ENCODE measurements around the gene PRKCZ.
A peak's percentile ranks its signal among the peaks of the same experiment; 100 is the strongest.

Gene PRKCZ

DNA sequence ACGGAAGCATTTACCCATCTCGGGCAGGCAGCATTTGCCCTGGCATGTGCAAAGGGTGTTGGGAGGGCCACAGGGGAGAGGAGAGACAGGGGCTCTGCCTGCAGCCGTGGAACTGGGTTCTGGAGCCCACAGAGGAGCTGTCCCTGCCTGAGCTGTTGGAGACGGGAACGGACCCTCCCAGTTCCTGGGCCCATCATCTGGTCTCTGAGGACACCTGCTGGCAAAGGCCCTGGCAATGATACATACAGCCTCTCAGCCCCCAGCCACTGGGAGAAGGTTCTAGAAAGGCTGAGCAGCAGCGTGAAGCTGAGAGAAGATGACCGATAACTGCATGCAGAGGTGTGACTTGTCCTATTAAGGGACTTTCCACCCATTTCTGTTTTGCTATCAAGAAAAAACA, 113.0 kb downstream of the PRKCZ start:
- no peak for DNase-seq

DNA sequence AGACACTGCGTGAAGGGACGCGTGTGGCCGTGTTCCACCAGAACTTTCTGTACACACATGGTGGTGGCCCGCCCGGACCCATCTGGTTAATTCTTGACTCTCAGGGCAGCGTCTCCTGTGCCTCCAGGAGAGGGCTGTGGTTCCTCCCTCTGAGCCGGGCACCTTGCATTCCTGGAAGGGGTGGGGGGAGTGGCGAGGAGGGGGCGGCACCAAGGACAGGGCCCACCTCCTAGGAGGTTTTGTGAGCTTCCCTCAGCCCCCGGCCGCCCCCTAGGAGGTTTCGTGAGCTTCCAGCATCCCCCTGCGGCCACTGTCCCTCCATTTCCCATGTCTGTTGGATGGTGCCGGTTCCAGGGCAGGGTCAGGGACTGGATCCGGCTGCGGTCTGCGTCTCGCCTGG, 115.4 kb downstream of the PRKCZ start:
- no peak for DNase-seq

DNA sequence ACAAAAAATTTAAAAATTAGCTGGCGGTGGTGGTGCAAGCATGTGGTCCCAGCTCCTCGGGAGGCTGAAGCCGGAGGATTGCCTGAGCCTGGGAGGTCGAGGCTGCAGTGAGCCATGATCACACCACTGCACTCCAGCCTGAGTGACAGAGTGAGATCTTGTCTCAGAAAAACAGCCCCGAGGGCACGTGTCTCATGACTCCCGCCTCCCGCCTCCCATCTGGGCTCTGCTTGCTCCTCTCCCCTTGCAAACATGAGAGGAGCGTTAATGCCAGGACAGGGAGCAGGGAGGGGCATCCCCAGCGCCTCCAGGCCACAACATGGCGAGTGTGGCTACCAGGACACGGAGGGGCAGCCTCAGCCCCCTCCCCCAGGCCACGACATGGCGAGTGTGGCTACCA, 116.0 kb downstream of the PRKCZ start:
- no peak for DNase-seq

DNA sequence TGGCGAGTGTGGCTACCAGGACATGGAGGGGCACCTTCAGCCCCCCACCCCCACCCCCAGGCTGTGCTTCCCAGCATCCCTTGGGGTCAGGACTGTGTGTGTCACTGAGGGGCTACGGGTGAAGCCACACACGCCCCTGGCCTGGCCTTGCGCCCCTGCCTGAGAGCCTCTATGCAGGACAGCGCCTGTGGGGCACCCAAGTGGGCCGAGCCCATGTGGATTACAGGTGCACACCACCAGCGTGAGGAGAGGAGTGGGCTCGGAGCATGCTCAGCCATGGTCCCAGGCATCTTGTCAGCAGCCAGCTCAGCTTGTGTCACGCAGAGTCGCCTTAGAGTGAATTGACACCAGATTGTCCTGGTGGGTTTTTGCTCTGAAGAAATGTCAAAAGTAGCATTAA, 116.5 kb downstream of the PRKCZ start:
- no peak for DNase-seq

DNA sequence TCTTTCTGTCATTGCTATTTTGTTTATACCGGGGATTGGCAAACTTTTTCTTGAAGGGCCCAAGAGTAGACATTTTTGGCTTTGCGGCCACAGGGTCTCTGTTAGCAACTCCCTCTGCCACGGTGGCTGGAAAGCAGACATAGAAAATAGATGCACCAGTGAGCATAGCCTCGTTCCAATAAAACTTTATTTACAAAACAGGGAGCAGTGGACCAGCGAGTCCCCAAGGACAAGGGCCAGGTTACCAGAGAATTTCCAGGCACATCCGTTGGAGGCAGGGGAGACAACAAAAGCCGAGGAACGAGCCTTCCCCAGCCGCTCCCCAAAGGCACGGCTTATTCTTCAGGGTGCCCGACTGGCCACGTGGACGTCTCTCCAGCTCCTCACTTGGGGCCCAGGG, 117.9 kb downstream of the PRKCZ start:
- DNase-seq, result no peak

DNA sequence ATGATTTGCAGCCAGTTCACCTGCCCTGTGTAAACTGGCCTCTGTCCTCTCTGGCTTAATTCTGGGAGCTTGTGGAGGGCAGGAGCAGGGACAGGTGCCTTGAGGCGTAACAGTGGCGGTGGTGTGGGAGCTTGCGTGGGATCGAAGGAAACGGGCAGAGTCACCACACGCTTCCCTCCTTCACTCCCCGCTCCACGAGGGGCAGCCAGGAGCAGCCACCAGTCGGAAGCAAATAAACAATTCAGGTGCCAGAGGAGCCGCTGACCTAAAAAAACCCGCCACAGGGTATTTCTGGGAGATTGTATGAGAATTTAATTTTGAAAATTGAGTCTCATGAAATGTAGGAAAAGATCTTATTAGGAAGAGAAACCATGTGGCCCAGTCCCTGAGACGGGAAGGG, 118.3 kb downstream of the PRKCZ start:
- DNase-seq, result no peak

DNA sequence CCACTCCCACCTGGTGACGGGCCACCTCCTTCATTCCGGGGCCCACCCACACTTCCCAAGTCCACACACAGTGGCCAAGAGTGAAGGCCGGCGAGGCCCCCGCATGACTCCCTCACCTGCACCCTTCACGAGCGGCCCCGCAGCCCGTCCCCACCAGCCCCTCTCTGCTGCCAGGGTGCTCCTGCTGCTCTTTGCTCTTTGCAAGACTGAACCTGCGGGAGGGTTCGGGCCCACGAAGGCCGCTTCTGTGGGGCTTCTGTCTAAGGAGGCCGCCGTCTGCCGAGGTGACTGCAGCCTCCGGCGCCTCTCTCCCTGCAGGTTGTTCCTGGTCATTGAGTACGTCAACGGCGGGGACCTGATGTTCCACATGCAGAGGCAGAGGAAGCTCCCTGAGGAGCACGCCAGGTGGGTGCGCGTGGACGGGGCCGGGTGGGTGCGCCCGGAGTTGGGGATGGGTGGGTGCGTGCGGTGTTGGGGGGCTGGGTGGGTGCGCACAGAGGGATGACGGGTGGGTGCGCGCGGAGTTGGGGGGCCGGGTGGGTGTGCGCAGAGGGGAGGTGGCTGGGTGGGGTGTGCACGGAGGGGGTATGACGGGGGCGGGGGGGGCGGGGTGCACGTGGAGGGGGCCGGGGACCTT, 119.1 kb downstream of the PRKCZ start:
- DNase-seq, result no peak

DNA sequence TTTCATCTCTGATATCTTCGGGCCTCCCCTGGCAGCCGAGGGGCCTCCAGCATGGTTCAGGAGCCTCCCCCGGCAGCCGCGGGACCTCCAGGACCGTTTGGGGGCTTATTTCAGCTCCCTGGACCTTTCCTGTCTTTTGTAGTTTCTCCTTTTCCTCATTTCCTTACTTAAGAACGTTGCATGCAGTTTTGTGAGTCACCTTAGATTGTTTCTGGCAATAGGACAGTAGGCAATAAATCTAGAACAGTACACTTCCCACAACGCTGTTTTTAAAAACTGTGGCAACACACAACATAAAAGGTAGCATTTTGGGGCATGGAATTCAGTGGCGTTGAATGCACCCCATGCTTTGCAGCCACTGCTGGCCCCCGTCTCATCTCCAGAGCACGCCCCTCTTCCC, 120.0 kb downstream of the PRKCZ start:
- DNase-seq, result no peak

DNA sequence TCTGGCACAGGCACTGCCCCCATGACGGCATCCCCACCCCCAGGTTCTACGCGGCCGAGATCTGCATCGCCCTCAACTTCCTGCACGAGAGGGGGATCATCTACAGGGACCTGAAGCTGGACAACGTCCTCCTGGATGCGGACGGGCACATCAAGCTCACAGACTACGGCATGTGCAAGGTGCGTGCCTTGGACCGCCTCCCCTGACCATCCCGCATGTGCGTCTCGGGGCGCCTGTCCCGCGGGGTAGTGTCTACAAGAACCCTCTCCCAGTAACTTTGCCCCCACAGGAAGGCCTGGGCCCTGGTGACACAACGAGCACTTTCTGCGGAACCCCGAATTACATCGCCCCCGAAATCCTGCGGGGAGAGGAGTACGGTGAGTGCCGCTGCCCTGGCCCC, 121.8 kb downstream of the PRKCZ start:
- no peak for DNase-seq

DNA sequence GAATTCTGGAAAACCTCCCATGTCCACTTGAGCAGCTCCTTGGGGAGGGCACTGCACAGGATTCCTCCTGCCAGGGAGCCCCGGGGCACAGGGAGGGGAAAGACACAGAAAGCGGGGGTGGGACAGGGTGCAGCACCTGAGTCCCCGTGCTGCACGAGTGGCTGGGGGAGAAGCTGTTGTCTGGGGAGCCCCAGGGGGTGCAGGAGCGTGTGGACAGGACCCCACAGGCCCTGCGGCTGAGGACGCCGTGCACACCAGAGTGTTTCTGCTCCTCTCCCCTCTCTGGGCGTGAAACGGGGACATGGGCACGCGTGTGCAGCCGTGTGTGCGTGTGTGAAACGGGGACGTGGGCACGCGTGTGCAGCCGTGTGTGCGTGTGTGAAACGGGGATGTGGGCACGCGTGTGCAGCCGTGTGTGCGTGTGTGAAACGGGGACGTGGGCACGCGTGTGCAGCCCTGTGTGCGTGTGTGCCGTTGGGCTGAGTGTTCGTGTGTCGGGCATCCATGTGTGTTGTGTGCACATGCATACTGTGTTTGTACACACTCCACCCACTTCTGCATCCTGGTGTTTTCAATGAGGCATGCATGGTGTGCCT, 122.4 kb downstream of the PRKCZ start:
- no peak for DNase-seq

DNA sequence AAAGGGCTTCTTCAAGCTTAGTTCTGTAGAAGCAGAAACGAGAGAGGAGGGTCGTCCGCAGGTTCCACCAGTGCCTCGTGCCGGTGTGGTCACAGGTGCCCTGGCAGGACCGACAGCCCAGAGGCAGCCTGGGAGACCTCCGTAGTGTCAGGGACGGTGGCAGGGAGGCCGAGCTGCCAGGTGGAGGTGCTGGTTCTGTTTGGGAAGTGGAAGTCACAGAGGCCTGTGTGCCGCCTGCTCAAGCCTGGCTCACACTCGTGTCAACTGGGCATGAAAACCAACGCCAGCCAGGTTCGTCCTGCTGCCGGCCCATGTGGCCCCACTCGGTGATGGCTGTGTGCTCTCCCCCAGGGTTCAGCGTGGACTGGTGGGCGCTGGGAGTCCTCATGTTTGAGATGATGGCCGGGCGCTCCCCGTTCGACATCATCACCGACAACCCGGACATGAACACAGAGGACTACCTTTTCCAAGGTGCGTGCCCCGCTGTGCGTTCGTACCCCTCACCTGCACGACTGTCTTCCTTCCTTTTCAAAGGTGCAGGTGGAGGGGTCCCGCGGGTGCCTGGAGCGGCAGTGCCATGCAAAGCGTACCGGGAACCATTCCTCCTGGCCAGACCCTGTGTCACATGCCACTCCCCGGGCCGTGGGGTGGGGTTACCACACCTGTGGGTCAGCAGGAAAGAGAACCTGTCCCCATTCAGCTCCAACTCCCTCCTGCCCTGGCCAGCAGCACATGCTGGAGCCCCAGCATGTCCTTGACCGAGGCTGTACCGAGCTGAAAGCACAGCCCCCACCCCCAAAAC, 123.5 kb downstream of the PRKCZ start:
- DNase-seq, result no peak

DNA sequence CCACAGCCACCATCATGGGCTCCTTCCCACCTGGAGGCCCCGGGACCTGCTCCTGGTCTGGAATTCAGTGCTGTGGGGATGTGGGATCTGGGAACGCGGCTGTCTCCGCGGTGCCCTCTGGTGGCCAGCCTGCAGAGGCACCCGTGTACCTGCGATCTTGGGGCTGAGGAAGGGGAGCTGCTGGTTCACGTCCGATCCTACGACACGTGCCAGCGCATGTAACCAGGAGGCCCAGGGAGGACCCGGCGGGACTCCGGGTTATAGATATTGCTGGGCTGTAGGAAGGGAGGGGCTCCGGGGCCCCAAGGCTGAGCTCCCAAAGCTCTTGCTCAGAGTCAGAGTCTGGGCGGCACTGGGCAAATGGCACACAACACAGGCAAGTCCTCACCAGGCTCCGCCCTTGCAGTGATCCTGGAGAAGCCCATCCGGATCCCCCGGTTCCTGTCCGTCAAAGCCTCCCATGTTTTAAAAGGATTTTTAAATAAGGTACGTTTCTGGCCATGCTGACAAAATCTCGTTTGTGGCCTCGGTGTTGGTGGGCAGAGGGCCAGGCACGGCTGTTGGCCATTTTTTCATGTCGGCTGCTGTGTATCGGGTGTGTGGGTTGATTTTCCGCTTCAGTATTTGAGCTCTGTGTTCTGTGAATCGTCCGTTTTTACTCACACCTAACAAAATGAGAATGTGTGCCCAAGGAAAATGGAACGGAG, 124.3 kb downstream of the PRKCZ start:
- DNase-seq, result peak; percentile 46

DNA sequence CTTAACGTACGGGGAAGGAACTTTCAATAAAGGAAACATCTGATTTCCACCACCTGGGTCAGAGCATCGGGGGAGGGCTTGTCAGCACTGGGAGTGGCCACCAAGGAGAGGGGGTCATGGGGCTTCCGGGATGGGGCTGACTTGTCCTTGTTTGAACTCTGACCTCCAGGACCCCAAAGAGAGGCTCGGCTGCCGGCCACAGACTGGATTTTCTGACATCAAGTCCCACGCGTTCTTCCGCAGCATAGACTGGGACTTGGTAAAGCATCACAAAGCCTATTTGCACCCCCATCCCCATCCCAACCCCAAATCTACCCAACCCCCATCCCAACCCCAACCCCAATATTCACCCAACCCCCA, 124.8 kb downstream of the PRKCZ start:
- no peak for DNase-seq

DNA sequence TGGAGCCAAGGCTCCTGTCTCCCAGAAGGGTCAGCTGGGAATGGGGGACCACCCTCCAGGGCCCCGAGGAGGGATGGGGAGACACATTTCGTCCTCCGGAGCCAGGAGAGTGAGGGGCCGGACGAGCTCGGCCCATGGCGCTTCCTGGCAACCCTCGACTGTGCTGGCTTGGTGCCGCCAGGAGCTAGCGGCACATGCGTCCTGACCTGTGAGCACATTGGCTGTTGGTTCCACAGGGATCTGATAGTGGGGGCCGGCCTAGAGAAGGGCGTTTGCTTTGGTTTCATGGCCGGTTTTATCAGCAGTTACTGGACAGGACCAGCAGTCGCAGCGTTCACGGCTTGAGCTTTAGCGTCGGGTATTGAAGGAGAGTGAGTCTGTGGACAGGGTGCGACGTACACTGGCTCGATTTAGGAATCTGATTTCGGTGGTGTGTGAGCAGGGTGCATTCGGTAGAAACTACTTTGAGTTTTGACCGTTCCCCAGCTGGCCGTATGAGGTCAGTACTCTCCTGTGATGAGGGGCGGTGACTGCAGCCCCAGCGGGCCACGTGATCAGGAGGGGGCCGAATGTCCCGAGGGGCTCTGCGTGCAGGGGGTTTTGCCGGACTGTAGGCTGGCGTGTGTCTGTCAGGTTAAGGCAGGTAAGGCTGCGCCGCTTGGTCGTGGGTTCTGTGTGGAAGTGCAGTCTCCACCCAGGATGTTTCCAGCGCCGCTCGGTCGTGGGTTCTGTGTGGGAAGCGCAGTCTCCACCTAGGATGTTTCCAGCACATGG, 125.7 kb downstream of the PRKCZ start:
- DNase-seq, result no peak

DNA sequence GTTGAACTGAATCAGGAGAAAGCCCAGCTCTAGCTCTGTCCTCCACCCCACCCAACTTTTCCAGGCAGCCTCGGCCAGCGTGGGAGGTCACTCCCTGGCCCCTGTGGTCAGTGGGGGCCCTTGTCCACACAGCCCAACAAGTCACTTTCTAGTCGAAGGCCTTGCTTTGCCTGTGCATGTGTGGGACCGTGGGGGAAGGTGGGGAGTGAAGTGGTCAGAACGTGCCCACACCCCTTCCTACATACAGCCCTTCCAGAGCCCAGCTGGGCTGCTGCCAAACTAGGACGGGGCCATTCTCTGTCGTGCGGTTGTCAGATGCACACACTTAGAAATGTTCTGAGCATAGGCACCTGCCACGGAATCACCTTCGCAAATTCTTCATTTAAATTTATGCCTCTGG, 126.4 kb downstream of the PRKCZ start:
- DNase-seq, result no peak

DNA sequence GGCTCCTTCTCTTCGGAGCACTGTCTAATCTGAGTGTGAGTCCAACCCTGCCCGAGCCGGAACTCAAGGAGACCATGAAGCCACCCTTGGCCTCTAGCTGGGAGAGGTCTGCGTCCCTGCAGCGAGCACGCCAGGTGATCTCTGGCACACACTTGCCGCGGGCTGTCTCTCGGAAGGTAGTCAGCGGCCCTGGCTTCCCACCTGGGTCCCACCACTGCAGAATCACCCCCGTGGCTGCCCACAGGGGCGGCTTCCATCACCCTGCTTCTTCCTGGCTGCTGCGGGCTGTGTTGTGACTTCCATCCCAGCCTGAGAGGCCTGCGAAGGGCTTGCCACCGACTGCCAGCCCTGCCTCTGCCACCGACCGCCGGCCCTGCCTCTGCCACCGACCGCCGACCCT, 127.3 kb downstream of the PRKCZ start:
- no peak for DNase-seq

DNA sequence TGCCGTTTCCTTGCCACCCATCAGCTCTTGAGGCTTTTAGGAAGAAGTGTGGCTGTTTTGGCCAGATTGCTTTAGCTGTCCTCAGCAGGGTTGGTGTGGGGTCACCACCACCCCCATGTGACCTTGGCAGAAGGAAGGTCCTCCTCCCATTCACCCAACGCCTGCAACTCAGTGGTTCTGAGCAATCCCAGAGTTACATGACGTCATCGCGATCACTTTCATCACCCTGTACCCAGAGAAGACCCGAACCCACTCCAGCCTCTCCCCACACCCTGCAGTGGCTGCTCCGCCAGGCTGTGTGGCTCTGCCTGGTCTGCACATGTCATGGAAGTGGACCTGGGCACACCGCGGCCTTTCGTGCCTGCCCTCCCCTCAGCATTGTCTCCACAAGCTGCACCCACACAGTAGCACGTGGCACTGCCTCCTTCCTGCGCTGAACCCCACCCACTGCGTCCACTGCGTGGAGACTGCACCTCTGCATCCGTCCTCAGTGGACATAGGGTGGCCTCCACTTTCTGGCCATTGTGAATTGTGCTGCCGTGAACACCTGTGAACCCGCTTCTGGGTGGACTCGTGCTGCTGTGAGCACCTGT, 127.8 kb downstream of the PRKCZ start:
- no peak for DNase-seq

DNA sequence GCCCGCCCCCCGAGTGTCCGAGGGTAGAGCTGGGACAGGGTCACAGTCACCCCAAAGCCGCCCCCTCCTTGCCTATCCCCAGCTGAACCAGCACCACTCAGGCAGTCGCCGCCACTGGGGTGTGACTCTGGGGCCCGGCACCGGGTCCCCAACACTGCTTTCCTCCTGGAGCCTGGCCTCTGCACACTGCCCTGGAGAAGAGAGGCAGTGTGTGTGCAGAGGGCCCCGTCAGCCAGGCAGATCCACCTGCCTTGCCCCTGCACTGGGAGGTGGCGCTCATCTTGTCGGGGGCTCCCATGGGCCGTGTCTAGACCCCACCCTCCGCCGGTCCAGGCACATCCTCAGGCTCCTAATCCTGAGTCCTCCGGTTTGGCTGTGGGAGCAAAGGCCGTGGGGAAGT, 128.7 kb downstream of the PRKCZ start:
- no peak for DNase-seq

DNA sequence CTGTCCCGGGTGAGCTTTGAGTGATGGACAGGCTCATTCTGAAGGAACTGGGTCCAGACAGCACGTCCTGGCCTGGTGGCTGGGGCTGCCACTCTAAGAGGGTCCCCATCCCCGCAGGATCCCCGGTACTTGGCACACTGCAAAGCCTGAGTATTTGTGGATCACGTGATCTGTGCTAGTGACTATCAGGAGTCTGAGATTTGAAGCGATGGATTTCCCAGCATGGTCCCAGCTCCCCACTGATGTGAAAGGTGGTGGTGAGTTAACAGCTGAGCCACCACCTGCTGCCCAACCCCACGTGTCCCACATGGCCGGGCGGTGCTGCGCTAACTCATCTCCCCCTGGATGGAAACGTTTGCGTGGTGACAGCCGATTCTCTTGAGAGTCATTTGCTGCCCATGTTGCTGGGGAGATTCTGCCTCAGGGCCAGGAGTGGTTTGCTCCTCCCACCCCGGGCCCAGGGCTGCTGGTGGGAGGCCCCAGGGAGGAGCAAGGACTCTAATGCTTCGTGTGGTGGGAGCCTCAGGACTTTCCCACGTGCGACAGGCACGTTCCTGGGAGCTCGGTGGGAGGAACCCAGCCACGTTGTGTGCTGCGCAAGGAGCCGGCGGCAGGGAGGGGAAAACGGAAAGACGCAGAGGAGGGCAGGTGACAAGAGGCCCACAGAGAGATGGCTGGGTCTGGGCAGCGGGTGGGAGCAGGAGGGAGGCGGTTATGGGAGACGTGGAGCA, 129.2 kb downstream of the PRKCZ start:
- no peak for DNase-seq

DNA sequence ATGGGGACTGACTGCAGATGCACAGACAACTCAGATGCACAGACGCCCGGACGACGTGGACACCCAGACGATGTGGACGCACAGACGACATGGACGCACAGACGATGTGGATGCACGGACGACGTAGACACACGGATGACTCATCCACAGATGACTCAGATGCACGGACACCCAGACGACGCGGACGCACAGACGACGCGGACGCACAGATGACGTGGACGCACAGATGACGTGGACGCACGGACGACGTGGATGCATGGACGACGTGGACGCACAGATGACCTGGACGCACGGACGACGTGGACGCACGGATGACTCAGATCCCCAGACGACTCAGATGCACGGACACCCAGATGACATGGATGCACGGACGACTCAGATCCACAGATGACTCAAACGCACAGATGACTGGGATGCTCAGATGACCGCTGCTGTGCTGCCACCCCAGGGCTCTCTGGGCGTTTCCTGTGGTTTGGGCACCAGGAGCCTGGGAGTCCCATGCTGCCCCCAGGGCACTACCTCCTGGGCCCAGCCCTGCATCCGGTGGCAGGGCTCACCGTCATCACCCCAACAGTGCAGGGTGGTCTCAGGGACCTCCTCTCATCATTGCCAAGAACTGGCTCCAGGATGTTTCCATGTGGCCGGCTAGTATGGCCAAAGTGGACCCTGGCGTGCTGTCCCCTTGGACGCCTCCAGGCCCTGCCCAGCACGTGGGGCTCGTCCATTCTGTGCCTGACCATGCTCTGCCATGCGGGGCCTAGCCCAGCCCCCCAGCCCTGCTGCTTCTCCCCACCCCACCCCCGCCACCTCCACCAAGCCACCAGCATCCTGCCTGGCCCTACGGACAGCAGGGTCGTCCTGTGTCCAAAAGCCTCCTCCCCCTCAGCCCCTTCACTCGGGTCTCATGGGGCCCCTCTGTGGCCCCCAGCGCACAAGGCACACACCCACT, 130.4 kb downstream of the PRKCZ start:
- DNase-seq, result no peak

DNA sequence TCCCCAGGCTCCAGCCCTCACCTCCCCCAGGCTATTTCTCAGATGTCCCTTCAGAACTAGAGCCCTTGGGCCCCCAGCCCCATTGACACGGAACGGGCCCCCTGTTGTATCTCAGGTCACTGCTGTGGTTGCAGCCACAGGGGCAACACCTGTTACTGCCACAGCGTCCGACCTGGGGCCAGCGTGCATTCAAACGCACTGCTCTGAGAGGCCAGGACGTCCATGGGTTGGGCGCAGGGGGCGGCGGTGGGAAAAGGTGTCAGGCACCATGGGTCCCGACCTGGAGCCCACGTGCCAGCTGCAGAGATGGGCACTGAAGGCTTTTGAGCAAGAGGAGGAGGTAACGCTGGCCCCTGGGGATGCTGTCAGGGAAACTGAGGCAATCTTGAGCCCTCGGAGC, 131.1 kb downstream of the PRKCZ start:
- no peak for DNase-seq

Data from CD4-positive, alpha-beta T cell treated with Interleukin-12 subunit alpha and Interleukin-12 subunit beta, for 1 hour (primary cell).